Suprapubic skin (tissue), 4 donors: ENCODE data around the gene GRIN2D.

ENCODE experiments used
- EP300 ChIP-seq: sonication (generic); formaldehyde crosslinking; IDR thresholded peaks from one replicate; pipeline ENCODE4 v1.6.1; 2017; ENCODE audit warnings: antibody characterized with exemption
- POLR2A ChIP-seq, 2 donors: fragments of 450-650 bp; IDR thresholded peaks; one replicate each; pipeline ENCODE4 v1.6.1; 2017; ENCODE audit warnings: antibody characterized with exemption in 2 of 2, mild to moderate bottlenecking in 2 of 2, moderate library complexity in 2 of 2
- POLR2AphosphoS5 ChIP-seq, 3 donors: sonication (generic); formaldehyde crosslinking; IDR thresholded peaks; one replicate each; pipeline ENCODE4 v1.6.1; 2017; ENCODE audit warnings: antibody characterized with exemption in 3 of 3
- TF ChIP-seq, protein P1 (sequence below), 2 donors: fragments of 200-600 bp in 1 of 2; fragments of 450-650 bp in 1 of 2; sonication (generic) in 1 of 2; IDR thresholded peaks; one replicate each; pipeline ENCODE4 v1.5.1; 2016 to 2019; ENCODE audit warnings: antibody characterized with exemption in 2 of 2, mild to moderate bottlenecking in 1 of 2, moderate library complexity in 1 of 2

DNA sequence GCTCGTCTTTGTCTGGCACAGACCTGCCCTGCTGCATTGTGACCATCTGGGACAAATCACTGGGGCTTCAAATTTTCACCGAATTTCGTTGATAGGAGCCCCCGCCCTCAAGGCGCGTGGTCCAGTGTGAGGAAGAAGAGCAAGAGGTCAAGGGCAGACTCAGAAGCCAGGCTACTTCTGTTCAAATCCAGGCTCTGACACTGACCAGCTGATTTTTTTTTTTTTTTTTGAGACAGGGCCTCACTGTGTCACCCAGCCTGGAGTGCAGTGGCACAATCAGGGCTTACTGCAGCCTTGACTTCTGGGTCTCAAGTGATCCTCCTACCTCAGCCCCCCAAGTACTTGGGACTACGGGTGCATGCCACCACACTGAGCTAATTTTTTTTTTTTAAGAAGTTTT, 22.1 kb upstream of the GRIN2D start:
- TF ChIP-seq, protein P1, sequence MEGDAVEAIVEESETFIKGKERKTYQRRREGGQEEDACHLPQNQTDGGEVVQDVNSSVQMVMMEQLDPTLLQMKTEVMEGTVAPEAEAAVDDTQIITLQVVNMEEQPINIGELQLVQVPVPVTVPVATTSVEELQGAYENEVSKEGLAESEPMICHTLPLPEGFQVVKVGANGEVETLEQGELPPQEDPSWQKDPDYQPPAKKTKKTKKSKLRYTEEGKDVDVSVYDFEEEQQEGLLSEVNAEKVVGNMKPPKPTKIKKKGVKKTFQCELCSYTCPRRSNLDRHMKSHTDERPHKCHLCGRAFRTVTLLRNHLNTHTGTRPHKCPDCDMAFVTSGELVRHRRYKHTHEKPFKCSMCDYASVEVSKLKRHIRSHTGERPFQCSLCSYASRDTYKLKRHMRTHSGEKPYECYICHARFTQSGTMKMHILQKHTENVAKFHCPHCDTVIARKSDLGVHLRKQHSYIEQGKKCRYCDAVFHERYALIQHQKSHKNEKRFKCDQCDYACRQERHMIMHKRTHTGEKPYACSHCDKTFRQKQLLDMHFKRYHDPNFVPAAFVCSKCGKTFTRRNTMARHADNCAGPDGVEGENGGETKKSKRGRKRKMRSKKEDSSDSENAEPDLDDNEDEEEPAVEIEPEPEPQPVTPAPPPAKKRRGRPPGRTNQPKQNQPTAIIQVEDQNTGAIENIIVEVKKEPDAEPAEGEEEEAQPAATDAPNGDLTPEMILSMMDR (IDR thresholded peaks at IDR 0.05): no peak
- TF ChIP-seq POLR2A (IDR thresholded peaks at IDR 0.05) (no peak), POLR2AphosphoS5 (IDR thresholded peaks at IDR 0.05) (no peak), EP300 (no peak)
